Fibroblast of lung (primary cell): Measurements from ENCODE around the gene POLR1F. TPM values are rescaled to one million over a fixed set of nuclear protein-coding genes. Genes with fewer than 3 reads are reported as not detected.

Experiments
- DNase-seq, 2 donors: peaks; one replicate each; pipeline versions ENCODE4 v3.0.0 to v3.0.0-alpha.2; 2010; ENCODE audit warnings: low read depth in 2 of 2
- H2AFZ ChIP-seq: 2 replicates; pipeline ENCODE4 v1.5.1; 2012; ENCODE audit warnings: low read length, control low read depth, inconsistent platforms
- H3K27ac ChIP-seq: 2 replicates; pipeline ENCODE4 v1.5.1; 2011; ENCODE audit warnings: low read length, control low read depth; ENCODE audit not compliant: insufficient read depth
- H3K27me3 ChIP-seq: 2 replicates; pipeline ENCODE4 v1.5.1; 2011; ENCODE audit warnings: mild to moderate bottlenecking, low read length; ENCODE audit not compliant: control insufficient read depth, insufficient read depth
- H3K36me3 ChIP-seq: 2 replicates; pipeline ENCODE4 v1.5.1; 2011; ENCODE audit warnings: low read length; ENCODE audit not compliant: control insufficient read depth, insufficient read depth
- H3K4me1 ChIP-seq: 2 replicates; pipeline ENCODE4 v1.5.1; 2011; ENCODE audit warnings: low read length; ENCODE audit not compliant: control insufficient read depth, insufficient read depth; ENCODE audit errors: extremely low read depth
- H3K4me2 ChIP-seq: 2 replicates; pipeline ENCODE4 v1.5.1; 2011; ENCODE audit warnings: low read length, control low read depth; ENCODE audit not compliant: insufficient read depth; ENCODE audit errors: extremely low read depth
- H3K4me3 ChIP-seq, 4 experiments: fragments of 200-600 bp in 1 of 4; sonication (generic) in 1 of 4; replicated peaks in 1 of 4; 2 replicates each; pipeline ENCODE4 v1.5.1; 2011 to 2016; ENCODE audit warnings: low read length in 4 of 4, low read depth in 3 of 4, mild to moderate bottlenecking in 3 of 4, control low read depth in 2 of 4, inconsistent platforms in 1 of 4, mixed read lengths in 1 of 4; ENCODE audit not compliant: insufficient read depth in 1 of 4; ENCODE audit errors: control extremely low read depth in 1 of 4
- H3K79me2 ChIP-seq: 2 replicates; pipeline ENCODE4 v1.5.1; 2012; ENCODE audit warnings: mild to moderate bottlenecking, low read length, inconsistent platforms; ENCODE audit not compliant: control insufficient read depth, insufficient read depth
- H3K9ac ChIP-seq: 2 replicates; pipeline ENCODE4 v1.5.1; 2011; ENCODE audit warnings: mild to moderate bottlenecking, low read length, control low read depth; ENCODE audit not compliant: insufficient read depth
- H3K9me3 ChIP-seq: 2 replicates; pipeline ENCODE4 v1.5.1; 2012; ENCODE audit warnings: low read depth, low read length; ENCODE audit not compliant: control insufficient read depth, insufficient read depth
- H4K20me1 ChIP-seq: 2 replicates; pipeline ENCODE4 v1.5.1; 2011; ENCODE audit warnings: low read length; ENCODE audit not compliant: control insufficient read depth, insufficient read depth; ENCODE audit errors: extremely low read depth
- EZH2 ChIP-seq: IDR thresholded peaks from 2 replicates; pipeline ENCODE4 v1.5.1; 2012; ENCODE audit warnings: low read length, control low read depth, mild to moderate bottlenecking; ENCODE audit errors: missing control alignments
- polyA plus RNA-seq, 2 donors: library from polyadenylated mRNA; depleted of rRNA in 1 of 2; stranded (reverse) in 1 of 2; unstranded in 1 of 2; fragments of >200 nt; gene quantifications; 2 replicates each; pipeline ENCODE4 v1.2.1, GENCODE V29; 2011 to 2012; ENCODE audit warnings: missing spikeins in 1 of 2
- total RNA-seq: library from RNA; depleted of rRNA; stranded (reverse); fragments of >200 nt; gene quantifications from 2 replicates; pipeline ENCODE4 v1.2.1, GENCODE V29; 2014
- TF ChIP-seq, protein P1 (sequence below), 2 donors: IDR thresholded peaks in 1 of 2; conservative IDR thresholded peaks in 1 of 2; 1 replicate in 1 of 2; 2 replicates in 1 of 2; pipeline ENCODE4 v1.5.1; 2011 to 2012; ENCODE audit warnings: low read length in 2 of 2, control low read depth in 1 of 2, inconsistent platforms in 1 of 2, low read depth in 1 of 2, mild to moderate bottlenecking in 1 of 2

POLR1F gene
- total and polyA plus RNA-seq, 2 donors (not counting 1 experiment from before 2014, with no cell fraction given), result 20.5 to 21.3 TPM

DNA sequence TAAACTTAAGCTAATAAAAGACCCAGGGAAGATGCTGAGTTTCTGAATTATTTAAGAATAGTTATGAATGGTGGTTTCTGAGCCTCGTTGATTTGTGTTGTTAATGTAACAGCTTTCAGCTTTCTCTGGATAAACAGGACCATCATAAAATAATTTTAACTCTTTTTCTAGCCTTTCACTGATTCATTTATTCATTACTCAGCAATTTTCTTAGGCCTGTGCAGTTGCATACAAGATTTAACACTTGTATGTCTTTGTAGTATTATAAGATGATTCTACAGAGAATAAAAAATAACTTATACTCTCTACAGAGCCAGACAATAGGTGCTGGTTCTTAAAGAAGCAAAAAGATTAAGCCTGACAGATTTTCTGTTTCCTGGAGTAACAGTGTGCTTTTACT is 35.2 kb upstream of the POLR1F start:
- no peak overlapping the region for H3K4me2 ChIP-seq
- no peak for DNase-seq
- H3K9ac ChIP-seq, result no peak overlapping the region
- TF ChIP-seq EZH2, result no peak
- TF ChIP-seq, protein P1, sequence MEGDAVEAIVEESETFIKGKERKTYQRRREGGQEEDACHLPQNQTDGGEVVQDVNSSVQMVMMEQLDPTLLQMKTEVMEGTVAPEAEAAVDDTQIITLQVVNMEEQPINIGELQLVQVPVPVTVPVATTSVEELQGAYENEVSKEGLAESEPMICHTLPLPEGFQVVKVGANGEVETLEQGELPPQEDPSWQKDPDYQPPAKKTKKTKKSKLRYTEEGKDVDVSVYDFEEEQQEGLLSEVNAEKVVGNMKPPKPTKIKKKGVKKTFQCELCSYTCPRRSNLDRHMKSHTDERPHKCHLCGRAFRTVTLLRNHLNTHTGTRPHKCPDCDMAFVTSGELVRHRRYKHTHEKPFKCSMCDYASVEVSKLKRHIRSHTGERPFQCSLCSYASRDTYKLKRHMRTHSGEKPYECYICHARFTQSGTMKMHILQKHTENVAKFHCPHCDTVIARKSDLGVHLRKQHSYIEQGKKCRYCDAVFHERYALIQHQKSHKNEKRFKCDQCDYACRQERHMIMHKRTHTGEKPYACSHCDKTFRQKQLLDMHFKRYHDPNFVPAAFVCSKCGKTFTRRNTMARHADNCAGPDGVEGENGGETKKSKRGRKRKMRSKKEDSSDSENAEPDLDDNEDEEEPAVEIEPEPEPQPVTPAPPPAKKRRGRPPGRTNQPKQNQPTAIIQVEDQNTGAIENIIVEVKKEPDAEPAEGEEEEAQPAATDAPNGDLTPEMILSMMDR (conservative IDR thresholded peaks at IDR 0.05 in 1 of 2, IDR thresholded peaks at IDR 0.05 in 1 of 2; ENCODE audit: low read depth in 1 of 2, low read length in 2 of 2), result no peak
- no peaks in the 10 kb centered on the region for H3K9me3 ChIP-seq
- H3K4me1 ChIP-seq, result no peaks in the 10 kb centered on the region
- no peak overlapping the region for H3K27ac ChIP-seq
- H3K79me2 ChIP-seq, result no peaks in the 10 kb centered on the region
- no peaks in the 10 kb centered on the region for H4K20me1 ChIP-seq
- H2AFZ ChIP-seq, result no peak overlapping the region
- no peaks in the 10 kb centered on the region for H3K27me3 ChIP-seq
- H3K36me3 ChIP-seq, result no peaks in the 10 kb centered on the region
- H3K4me3 ChIP-seq, result no peak overlapping the region

DNA sequence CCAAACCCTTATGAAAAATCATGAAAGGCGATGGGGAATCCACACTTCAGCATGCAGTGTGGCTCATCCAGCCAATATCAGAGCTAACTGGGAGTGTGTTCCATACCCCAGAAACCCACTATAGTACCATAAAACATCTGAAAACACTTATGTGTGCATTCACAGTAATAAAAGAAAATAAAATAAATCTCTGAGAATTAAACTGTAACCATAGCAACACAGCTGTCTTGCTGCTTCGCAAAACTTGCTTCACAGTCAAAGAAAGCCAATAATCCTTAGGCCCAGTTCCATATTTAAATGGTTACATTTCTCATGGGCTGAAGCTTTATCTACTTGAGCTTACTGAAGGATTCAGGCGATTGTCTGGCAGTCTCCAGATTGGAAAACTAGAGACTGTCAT is 19.9 kb upstream of the POLR1F start:
- Histone ChIP-seq H2AFZ (no peak overlapping the region), H3K27me3 (no peaks in the 10 kb centered on the region), H3K27ac (no peak overlapping the region), H3K9ac (no peak overlapping the region), H3K4me3 (no peak overlapping the region), H3K4me1 (no peaks in the 10 kb centered on the region), H3K79me2 (no peaks in the 10 kb centered on the region), H3K36me3 (no peaks in the 10 kb centered on the region), H3K9me3 (no peaks in the 10 kb centered on the region), H3K4me2 (no peak overlapping the region), H4K20me1 (no peaks in the 10 kb centered on the region)
- TF ChIP-seq, protein P1 (conservative IDR thresholded peaks at IDR 0.05 in 1 of 2, IDR thresholded peaks at IDR 0.05 in 1 of 2; ENCODE audit: low read depth in 1 of 2, low read length in 2 of 2), result no peak
- TF ChIP-seq EZH2, result no peak
- no peak for DNase-seq

DNA sequence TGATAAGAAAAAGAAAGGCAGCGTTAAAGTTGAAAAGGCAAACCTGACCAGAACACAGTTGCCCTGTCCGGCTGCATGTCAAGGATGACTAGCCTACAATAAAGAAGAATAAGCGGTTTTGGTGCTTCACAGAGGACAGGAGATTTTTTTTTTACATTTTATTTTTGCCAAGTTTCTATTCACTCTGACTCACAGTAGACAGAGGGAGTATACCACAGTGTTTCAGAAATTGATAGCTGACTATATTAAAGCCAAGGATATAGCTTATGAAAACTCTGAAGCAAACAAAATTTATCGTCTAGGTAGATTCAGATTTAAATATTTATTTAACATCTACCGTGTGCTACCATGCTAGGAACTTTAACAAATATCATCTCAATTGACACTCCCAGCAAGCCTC is 16.9 kb upstream of the POLR1F start:
- Histone ChIP-seq H3K9ac (no peak overlapping the region), H3K4me2 (no peak overlapping the region), H3K79me2 (no peaks in the 10 kb centered on the region), H3K9me3 (no peaks in the 10 kb centered on the region), H3K27ac (no peak overlapping the region), H2AFZ (no peak overlapping the region), H3K27me3 (no peaks in the 10 kb centered on the region), H3K4me3 (no peak overlapping the region), H3K4me1 (no peaks in the 10 kb centered on the region), H4K20me1 (no peaks in the 10 kb centered on the region), H3K36me3 (no peaks in the 10 kb centered on the region)
- DNase-seq, result peak in 1 of 2 donors; percentile 6
- no peak for TF ChIP-seq EZH2
- TF ChIP-seq, protein P1 (conservative IDR thresholded peaks at IDR 0.05 in 1 of 2, IDR thresholded peaks at IDR 0.05 in 1 of 2; ENCODE audit: low read depth in 1 of 2, low read length in 2 of 2), result no peak
